GM19468 (cell line): ENCODE measurements around the gene GPRIN3.
A peak's percentile ranks its signal among the peaks of the same experiment; 100 is the strongest.
"Not testable (repeated sequence)": the region's sequence is repeated elsewhere in the genome, so short reads cannot be mapped to it uniquely, and the experiment has no call there.

Source experiments
- ATAC-seq: cut with Tn5 transposase; IDR thresholded peaks from one replicate; pipeline ENCODE4 v1.9.1; 2021; ENCODE audit warnings: mild to moderate bottlenecking, moderate library complexity, moderate number of reproducible peaks; ENCODE audit not compliant: unreplicated experiment; ENCODE audit errors: extremely low read depth

Gene GPRIN3

DNA sequence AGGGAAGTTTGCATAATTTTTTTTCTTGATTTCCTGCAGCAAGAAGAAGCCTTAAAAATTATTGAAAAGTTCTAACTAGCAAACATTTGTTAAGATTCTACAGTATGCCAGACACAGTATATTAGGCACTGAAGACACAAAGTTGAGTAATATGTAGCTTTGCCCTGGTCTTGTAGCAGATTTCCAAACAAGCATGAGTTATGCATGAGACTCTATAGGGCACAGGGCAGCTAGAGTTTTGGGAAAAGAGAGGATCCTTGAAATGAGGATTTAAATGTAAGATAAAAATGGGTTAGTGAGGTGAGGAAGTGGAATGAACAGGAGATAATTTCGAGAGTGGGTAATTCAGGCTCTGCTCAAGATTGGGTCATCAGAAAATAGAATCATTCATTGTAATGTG is 8.6 kb upstream of the GPRIN3 start:
- no peak for ATAC-seq

DNA sequence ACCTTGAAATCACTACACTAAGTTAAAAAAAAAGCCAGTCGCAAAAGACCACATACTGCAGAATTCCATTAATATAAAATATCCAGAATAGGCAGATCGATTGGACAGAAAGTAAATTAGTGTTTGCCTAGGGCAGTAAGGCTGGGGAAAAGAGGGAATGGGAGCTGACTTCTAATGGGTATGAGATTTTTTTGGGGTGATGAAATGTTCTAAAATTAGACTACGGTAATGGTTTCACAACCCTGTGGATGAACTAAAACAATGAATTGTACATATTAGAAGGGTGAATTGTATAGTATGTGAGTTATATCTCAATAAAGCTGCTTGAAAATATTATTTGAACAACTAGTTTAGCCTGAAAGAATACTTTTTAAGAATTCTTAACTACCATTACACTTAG is 6.7 kb upstream of the GPRIN3 start:
- no peak for ATAC-seq

DNA sequence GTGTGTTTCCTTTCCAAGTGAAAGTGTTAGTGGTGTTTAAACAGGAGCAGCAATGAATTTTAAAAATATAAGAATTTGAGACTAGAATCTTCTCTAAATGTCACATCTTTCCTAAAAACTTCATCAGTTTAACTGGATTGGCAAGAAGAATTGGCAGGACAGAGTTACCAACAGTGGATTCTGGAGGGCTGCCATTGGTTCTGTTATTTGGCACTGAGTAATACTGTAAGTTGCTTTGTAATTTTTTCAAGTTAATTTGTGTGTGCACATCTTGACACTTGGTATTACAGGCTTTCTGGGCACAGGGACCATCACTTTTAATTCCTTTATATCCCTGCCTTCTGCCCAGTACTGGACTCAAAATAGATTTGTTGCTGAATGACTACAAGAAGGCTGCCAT is 4.5 kb upstream of the GPRIN3 start:
- no peak for ATAC-seq

DNA sequence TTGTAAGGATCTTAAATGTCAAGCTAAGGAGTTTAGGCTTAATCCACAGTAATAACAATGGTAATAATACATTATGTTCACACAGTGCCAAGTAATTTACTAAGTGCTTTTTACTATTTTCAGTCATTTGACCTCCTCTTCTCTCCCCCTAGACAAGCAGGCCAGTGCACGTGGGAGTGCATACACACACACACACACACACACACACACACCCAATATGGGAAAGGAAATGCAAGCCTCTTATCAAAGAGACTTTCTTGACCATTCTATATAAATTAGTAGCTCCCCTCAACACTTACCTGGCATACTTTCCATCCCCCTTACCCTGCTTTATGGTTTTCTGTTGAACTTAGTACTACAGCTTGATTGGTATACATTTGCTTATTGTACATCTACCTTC is 3.8 kb upstream of the GPRIN3 start:
- ATAC-seq: no peak

DNA sequence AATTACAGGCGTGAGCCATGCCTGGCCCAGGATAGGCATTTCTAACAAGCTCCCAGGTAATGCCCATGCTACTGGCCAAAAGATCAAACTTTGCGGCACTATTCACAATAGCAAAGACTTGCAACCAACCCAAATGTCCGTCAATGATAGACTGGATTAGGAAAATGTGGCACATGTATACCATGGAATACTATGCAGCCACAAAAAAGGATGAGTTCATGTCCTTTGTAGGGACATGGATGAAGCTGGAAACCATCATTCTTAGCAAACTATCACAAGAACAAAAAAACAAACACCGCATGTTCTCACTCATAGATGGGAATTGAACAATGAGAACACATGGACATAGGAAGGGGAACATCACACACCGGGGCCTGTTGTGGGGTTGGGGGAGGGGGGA is 1.6 kb upstream of the GPRIN3 start:
- not testable (repeated sequence) for ATAC-seq

DNA sequence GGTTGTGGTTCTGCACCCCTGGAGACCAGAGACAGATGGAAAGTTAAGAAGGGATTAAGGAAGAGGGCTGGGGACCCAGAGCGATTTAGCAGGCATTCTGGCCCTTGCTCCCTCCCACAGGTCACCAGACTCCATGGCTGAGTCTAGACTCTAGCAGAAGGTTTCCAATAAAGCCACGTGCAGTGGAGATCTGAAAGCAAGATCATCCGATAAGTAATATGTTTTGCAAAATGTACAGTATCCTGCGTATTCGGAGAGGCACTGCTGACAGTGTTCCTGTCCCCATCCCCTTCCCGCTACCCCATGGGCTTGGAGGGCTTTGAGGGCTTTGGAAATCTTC is 531 bp upstream of the GPRIN3 start:
- ATAC-seq: no peak

DNA sequence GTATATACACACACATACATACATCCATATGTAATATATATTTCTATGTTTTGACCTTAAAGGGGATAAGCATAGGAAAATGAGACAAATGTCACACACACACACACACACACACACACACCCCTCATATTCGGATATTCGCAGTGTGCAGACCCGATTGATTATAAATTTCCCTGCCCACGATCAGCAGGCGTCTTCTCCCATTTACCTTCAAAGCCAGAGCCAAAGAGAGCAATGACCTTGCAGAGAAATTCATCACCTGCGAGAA is 488 bp downstream of the GPRIN3 start:
- ATAC-seq: no peak

DNA sequence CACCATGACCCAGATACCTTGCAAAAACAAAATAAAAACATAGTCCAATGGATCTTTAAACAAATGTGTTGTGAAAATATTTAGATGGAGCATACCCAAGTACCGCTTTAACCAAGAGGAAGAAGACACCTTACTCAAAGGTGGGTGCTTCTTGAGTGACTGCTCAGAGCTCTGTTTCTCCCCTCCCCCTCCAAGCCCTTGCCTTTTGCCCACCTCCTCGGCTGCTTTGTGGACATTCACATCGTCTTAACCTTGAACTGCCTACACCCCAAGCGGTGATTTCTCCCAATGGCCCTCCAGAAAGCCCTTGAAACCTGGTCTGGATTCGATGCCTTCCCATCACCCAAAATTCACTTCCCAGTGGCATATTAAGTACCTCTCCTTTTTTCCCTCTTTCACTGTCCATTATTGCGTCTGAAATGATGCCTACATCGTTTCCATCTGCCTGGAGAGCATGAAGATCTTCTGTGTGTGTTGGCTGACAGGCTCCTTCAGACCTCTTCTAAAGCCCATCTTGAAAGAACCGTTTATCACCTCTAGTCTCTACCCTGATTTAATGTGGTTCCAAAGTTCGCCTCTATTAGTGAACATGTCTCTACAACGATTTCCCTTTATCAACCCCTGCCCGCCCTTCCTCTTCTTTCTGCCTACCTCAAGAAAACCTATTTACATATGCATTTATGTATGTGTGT is 968 bp downstream of the GPRIN3 start:
- ATAC-seq: no peak

DNA sequence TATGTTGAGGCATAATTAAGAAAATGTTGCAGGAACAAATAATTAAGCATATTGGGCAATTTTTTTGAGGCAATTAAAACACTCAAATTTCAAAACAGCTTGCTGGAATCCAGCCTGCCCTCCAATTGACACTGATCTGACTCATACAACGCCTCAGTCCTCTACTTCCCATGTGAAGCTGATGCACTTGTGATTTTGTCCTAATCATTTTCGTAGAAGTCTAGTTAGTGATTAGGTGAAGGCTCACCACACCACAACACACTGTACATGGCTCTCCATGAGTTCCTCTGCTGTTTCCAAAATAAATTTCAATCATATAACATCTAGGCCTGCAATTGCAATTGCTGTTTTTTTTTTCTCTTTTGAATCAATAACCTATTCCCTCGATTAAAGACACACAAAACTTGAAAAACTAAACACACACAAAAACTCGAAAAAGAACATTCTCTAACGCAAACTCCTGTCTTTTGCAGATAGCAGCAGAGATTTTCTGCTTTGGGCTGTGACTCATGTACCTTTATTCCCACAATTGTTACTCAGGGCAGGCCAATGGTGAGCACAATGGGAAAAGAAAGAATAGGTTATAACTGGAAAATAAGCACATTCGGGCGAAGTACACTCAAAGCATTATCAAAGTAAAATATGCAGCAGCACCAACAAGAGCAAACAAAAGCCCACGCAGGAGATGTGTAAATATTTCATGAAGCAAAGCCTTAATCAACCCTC is 1.7 kb downstream of the GPRIN3 start:
- no peak for ATAC-seq

DNA sequence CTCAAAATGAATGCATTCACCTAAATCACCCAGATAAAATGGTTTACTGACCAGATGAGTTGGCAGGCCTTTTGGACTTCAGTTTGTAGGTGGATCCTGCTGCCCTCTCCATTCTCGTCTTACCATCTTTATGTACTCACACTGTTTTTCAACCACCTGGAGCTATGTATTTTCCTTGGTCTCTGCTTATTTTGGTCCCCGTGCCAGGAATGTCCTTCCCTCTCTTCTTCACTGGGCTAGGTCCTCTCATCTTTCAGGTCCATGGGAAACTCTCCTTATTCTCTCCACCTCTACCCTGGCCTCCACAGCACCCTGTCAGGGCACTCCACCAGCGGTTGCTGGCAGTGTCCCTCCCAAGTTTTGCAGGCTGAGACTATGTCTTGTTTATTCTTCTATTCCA is 2.6 kb downstream of the GPRIN3 start:
- ATAC-seq: no peak

DNA sequence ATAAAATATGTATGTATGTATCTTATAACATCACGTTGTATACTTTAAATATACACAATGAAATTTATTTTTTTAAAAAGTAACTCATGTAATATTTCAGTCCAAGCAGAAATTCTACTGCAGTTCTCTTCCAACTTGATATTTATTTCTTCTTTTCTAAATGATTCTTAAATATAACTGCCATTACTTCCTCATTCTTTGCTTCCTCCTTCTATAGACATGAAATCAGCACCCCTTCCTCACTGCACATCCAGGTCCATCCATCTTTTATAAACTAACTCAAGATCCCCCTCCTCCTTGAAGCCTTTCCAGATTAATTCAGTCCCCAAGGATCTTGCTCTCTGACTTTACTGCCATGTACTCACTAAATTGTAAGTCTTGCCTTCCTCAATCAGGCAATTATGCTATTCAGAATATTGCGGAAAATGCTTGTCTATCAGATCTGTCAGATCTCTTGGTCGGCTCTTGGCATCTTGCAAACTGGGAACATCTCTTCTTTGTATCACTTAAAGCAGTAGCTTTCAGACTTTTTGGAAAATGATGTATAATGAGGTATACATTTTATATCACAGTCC is 3.7 kb downstream of the GPRIN3 start:
- no peak for ATAC-seq

DNA sequence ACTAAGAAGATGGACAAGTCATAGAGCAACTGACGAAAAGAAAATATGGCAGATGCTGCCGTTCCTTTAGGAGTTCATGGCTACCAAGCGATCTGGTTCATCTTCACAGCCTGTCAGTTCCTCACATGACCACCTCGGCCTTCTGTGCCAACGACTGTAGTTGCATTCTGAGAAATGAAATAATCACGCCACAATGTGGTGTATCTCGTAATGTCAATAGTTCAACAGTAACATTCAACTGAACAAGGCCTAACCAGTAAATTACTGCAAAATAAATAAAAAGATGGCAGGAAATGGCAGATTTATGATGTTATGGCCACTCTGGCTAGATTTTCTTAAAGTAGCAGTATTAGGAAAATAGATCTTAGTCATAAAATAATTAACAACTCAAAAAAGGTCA is 4.4 kb downstream of the GPRIN3 start:
- no peak for ATAC-seq

DNA sequence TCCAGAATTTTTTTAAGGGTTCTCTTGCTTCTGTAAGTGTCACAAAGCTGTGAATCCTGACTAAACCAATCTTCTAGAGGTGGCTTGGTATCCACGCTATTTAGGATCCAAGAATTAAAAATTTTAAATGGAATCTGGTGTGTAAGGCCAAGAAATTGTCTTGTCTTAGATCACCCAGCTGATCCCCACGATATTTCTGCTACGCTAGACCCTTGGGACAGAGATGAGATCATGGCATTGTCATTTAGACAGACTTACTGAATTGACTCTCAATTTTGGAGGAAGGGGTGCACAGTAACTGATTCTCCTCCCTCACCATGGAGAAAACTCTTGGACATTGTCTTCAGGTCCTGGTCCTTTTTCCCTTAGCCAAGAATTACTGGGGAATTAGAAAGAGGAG is 5.7 kb downstream of the GPRIN3 start:
- ATAC-seq: no peak

DNA sequence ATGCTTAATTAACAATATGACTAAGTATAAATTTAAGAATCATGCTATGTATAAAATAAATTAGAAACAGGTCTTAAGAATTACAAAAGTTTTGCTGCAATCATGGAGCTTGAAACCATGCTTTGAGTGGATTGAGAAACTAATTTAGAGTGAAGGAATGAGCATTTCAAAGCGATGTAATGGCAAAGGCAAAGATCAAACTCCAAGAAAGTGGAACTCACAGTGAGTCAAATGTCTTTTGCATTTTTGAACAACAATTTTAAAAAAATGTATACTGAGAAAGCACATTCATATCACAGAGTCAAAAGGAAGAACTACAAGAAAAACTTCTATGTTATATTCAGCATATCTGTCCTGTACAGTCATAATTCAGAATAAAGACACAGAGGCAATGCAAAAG is 6.6 kb downstream of the GPRIN3 start:
- no peak for ATAC-seq

DNA sequence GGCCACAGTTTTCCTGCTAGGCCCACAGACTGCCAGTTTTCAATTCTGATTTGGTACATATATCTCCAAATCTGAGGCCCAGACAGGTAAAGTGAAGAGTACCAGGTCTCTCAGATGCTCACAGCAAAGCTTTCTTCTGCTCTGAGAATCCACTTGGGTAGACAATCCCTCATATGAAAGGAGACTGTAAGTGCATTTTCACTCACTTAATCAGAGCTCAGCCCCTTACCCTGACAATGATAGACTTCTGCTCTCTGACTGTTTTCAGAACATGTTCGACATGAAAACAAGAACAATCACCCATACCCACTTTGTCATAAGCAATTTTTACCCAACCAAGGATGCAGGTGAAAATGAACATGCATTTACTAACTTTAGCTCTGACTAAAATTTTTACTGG is 7.1 kb downstream of the GPRIN3 start:
- ATAC-seq: no peak

DNA sequence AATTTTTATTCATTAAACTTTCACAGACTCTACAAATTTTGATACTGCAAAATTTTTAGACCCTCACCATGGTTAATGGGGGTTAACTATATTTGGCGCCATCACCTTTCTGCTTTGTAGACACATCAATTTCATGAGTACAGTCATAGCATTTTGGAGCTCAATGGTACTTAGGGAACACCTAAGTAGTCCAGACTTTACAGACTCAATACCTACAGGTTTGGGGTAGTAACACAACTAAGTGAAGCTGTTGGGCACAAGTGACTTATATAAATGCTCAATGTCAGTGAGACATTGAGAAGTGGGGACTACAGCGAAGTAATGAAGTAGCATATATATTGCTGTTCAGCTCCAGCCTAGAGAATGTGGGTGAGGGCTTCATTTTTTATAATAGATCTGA is 7.5 kb downstream of the GPRIN3 start:
- ATAC-seq: no peak

DNA sequence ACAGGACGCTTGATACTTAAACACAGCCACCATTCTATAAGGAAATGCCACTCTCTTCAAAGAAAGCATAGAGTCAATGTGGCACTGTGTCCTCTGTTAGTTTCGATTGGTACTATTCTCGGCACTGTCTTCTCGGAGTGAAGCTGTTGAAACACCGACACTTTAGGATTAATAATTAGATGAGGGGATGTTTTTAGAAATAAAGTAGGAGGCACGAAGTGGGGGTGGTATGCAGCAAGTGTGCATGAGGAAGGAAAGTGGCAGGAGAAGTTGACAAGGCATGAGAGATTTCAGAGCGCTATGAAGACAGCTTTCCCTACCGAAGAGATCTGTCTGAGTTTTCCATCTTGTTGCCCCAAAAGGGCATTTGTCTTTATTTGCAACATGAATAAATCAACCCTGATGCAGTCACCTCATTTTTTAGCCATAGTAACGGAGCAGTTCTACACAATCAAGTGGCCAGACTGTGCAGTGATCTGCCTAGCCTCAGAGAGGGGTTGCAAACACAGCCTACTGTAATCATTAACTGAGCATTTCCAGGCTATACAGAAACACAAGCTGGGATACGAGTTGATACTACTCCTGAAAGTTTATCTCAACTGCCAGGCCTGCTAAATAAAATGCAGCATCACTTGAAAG is 8.3 kb downstream of the GPRIN3 start:
- no peak for ATAC-seq

DNA sequence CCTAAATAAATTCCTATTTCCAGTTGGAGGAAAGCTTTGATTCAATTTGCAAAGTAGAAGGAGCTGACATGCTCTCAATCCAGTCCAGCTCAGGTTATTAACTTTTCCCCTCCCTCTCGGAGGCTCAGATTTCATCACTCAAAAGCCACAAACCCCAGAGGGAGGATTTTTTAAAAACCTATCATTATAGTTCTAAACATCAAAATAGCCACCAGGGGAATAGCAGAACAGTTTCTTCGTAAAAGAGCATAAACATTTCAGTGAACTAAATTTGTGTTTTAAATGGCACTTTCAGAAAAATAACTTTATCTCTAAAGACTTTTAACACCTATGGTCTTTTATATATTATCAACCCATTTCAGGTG is 8.8 kb downstream of the GPRIN3 start:
- no peak for ATAC-seq

DNA sequence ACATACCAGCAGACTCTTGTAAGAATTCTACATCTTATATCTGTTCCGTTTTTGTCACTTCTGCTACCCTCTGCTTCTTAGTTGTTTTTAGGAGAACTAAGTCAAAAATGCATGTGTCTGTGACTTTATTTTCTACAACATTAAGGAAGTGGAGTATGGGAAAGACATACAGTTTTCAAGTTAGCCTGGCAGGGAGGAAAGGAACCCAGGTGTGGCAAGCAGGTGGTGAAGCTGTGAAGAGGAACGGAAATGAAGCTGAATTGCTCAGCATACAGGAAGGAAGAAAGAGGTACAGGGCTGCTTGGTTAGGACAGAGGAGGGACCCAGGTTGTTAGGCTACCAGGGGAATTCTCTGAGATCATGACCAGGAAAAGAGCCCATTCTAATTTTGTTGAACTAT is 9.4 kb downstream of the GPRIN3 start:
- ATAC-seq: peak; percentile 17

DNA sequence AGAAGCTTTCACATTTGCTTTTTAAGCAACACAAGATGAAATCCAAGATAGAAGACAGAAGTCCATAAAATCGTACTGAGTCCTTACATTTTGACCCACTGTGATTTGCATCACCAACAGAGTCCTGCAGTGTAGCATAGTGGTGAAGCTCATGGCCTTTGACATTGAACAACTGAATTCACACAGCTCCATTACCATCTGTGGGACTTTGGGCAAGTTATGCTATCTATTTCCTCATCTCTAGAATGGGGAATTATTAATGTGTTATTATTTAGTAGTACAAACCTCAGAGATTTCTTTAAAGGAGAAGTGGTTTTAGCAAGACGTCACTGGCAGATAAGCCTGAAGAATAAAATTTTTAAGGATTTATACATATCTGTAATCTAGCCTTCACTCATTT is 10.7 kb downstream of the GPRIN3 start:
- ATAC-seq: no peak

DNA sequence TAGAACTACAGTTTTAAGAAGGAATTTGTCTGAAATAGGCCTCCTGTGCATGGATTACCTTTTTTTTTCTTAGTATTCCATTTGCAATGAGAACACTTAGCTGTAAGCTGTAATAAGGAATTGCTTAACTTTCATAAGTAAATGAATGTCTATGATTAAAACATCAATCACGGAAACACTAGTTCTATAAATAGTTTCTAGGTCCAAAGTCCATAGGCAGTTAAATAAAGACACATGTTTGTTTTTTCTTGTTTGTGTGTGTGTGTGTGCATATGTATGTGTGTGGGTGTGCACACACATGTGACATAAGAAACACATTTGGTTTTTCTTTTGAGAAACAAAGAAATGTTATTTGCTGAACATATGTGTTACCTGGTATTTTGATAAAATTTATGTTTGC is 11.2 kb downstream of the GPRIN3 start:
- no peak for ATAC-seq

DNA sequence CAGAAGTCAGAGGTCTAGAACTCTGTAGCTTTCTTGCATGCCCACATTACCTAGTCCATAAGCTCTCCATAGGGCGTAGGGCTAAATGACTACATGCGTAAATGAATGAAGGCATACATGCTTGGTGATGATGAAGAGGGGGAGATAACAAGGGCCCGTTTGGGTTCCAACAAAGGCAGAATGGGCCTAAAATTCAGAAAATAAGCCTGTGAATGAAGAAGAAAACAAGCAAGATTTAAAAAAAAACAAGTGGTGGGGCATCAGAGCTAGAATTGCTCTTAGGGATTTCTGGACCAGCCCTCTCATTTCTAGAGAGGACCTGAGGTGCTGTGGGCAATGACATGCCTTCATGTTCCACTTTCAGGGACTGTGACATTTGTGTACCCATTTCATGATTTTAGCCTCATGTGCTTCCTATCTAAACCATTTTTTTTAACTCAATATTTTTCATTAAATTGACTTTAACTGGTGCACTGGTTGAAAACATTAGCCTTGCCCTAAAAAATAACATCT is 12.1 kb downstream of the GPRIN3 start:
- ATAC-seq: no peak
